GM12878 (cell line): ENCODE results near the gene GRPEL2. TPM values are rescaled to one million over a fixed set of nuclear protein-coding genes. Genes with fewer than 3 reads are reported as not detected.

Experiments
- ATAC-seq: fragments of 200-7000 bp; cut with Tn5 transposase; 3 replicates; pipeline ENCODE4 v1.9.1; 2020; ENCODE audit warnings: mild to moderate bottlenecking, moderate library complexity
- BruUV-seq: library from RNA; stranded (reverse); fragments of 400-500 nt; replicated peaks from 2 replicates; lab custom pipeline; 2021; lab: Mats Ljungman, UMichigan
- CTCF ChIA-PET: fragments of 300-600 bp; sonication (Branson Sonifier 250); formaldehyde crosslinking; extraction: SDS; loops from one replicate; lab custom pipeline; 2021; ENCODE audit warnings: inconsistent platforms; lab: Yijun Ruan, JAX
- POLR2A ChIA-PET: fragments of 350-600 bp; formaldehyde crosslinking; extraction: SDS; loops from one replicate; lab custom pipeline; 2021; ENCODE audit warnings: inconsistent platforms; lab: Charles Lee
- RAD21 ChIA-PET: fragments of 300-600 bp; sonication (Branson Sonifier 250); formaldehyde crosslinking; loops from one replicate; lab custom pipeline; 2023; ENCODE audit warnings: antibody characterized with exemption; ENCODE audit not compliant: unreplicated experiment; lab: Charles Lee
- SMC1A ChIA-PET: fragments of 300-600 bp; sonication (Branson Sonifier 250); formaldehyde crosslinking; loops from one replicate; lab custom pipeline; 2023; ENCODE audit not compliant: unreplicated experiment, uncharacterized antibody; lab: Charles Lee
- DNase-seq: peaks from one replicate; pipeline ENCODE4 v3.0.0-alpha.2; 2011; ENCODE audit warnings: low read depth, low spot score
- FAIRE-seq: peaks from 3 replicates; lab custom pipeline; 2011; peaks lifted over from hg19 to GRCh38; lab: Jason Lieb, UNC
- H2AFZ ChIP-seq: 2 replicates; pipeline ENCODE4 v1.6.0; 2011; ENCODE audit warnings: low read depth, low read length, control low read depth; ENCODE audit not compliant: control insufficient read depth
- H3K27ac ChIP-seq: 2 replicates; pipeline ENCODE4 v1.5.1; 2011; ENCODE audit warnings: control low read depth; ENCODE audit not compliant: control insufficient read depth, insufficient read depth
- H3K27me3 ChIP-seq, 2 experiments: replicated peaks in 1 of 2; 2 replicates each; pipeline versions ENCODE4 v1.6.0 to v1.6.1; 2011; ENCODE audit warnings: low read length in 1 of 2; ENCODE audit not compliant: control insufficient read depth in 2 of 2, insufficient read depth in 2 of 2
- H3K36me3 ChIP-seq, 2 experiments: 2 replicates each; pipeline ENCODE4 v1.5.1; 2011; ENCODE audit warnings: low read length in 1 of 2; ENCODE audit not compliant: control insufficient read depth in 2 of 2, insufficient read depth in 2 of 2
- H3K4me1 ChIP-seq: 2 replicates; pipeline ENCODE4 v1.6.1; 2011; ENCODE audit warnings: mild to moderate bottlenecking, low read length, moderate library complexity, mixed read lengths; ENCODE audit not compliant: control insufficient read depth, insufficient read depth
- H3K4me2 ChIP-seq: 2 replicates; pipeline ENCODE4 v1.6.0; 2011; ENCODE audit warnings: control low read depth; ENCODE audit not compliant: control insufficient read depth, insufficient read depth
- H3K4me3 ChIP-seq: fragments of 200-600 bp; sonication (generic); 2 replicates; pipeline ENCODE4 v1.5.1; 2016
- H3K79me2 ChIP-seq: 2 replicates; pipeline ENCODE4 v1.6.0; 2011; ENCODE audit warnings: low read length; ENCODE audit not compliant: control insufficient read depth, insufficient read depth
- H3K9ac ChIP-seq: 2 replicates; pipeline ENCODE4 v1.8.0; 2011; ENCODE audit warnings: low read length, control low read depth, mixed read lengths; ENCODE audit not compliant: control insufficient read depth, insufficient read depth
- H3K9me3 ChIP-seq: replicated peaks from 3 replicates; pipeline ENCODE4 v1.5.1; 2011; ENCODE audit warnings: mild to moderate bottlenecking, low read length; ENCODE audit not compliant: control insufficient read depth, insufficient read depth
- H4K20me1 ChIP-seq: 2 replicates; pipeline ENCODE4 v1.6.0; 2011; ENCODE audit not compliant: control insufficient read depth, insufficient read depth
- CHD4 ChIP-seq: fragments of 200-600 bp; sonication (generic); IDR thresholded peaks from 2 replicates; pipeline ENCODE4 v1.6.1; 2016; ENCODE audit warnings: mild to moderate bottlenecking
- CREM ChIP-seq: IDR thresholded peaks from 2 replicates; pipeline ENCODE4 v1.6.1; 2014; ENCODE audit warnings: antibody characterized with exemption, low read depth
- GATAD2B ChIP-seq: fragments of 450-650 bp; conservative IDR thresholded peaks from 2 replicates; pipeline ENCODE4 v1.6.1; 2017; ENCODE audit warnings: low read depth, mild to moderate bottlenecking, moderate library complexity
- HCFC1 ChIP-seq: fragments of 150-350 bp; IDR thresholded peaks from 2 replicates; pipeline ENCODE4 v1.6.1; 2014; ENCODE audit warnings: low read length
- MYB ChIP-seq: fragments of 150-350 bp; IDR thresholded peaks from 2 replicates; pipeline ENCODE4 v1.6.1; 2014; ENCODE audit warnings: mild to moderate bottlenecking, low read depth, low read length, borderline replicate concordance
- NR2F1 ChIP-seq: fragments of 450-650 bp; conservative IDR thresholded peaks from 2 replicates; pipeline ENCODE4 v1.6.1; 2017; ENCODE audit warnings: mild to moderate bottlenecking
- NRF1 ChIP-seq: conservative IDR thresholded peaks from 2 replicates; pipeline ENCODE4 v1.6.1; 2011; ENCODE audit warnings: mild to moderate bottlenecking, low read depth, low read length, improper control_type of control experiment
- REST ChIP-seq: IDR thresholded peaks from 2 replicates; pipeline ENCODE4 v1.6.1; 2012; ENCODE audit warnings: mild to moderate bottlenecking, low read depth, low read length
- RFX5 ChIP-seq: IDR thresholded peaks from 2 replicates; pipeline ENCODE4 v1.6.1; 2011; ENCODE audit warnings: low read depth, low read length, improper control_type of control experiment
- SMC3 ChIP-seq: IDR thresholded peaks from 2 replicates; pipeline ENCODE4 v1.6.1; 2011; ENCODE audit warnings: low read length, improper control_type of control experiment, borderline replicate concordance
- SREBF1 ChIP-seq: IDR thresholded peaks from 2 replicates; pipeline ENCODE4 v1.6.1; 2012; ENCODE audit warnings: mild to moderate bottlenecking, low read length
- SREBF2 ChIP-seq: IDR thresholded peaks from 2 replicates; pipeline ENCODE4 v1.6.1; 2012; ENCODE audit warnings: mild to moderate bottlenecking, low read length
- STAT3 ChIP-seq: IDR thresholded peaks from 2 replicates; pipeline ENCODE4 v1.6.1; 2011; ENCODE audit warnings: low read depth, low read length, improper control_type of control experiment
- TCF3 ChIP-seq: IDR thresholded peaks from 2 replicates; pipeline ENCODE4 v1.6.1; 2012; ENCODE audit warnings: low read depth, mild to moderate bottlenecking, low read length, borderline replicate concordance; ENCODE audit not compliant: insufficient read depth
- TCF7 ChIP-seq: IDR thresholded peaks from 2 replicates; pipeline ENCODE4 v1.6.1; 2014; ENCODE audit warnings: antibody characterized with exemption, borderline replicate concordance
- WGBS: methylation state at CpG from one replicate; pipeline ENCODE4 v1.1.6; 2016; ENCODE audit warnings: low lambda C conversion rate; ENCODE audit not compliant: insufficient replicate concordance, insufficient coverage; ENCODE audit errors: missing lambda C conversion rate; 5-methylcytosine and 5-hydroxymethylcytosine counted together
- in situ Hi-C: fragments of 300-500 bp; cut with MboI; formaldehyde crosslinking; loops from 9 replicates; pipeline ENCODE4 v1.14.3; 2018; ENCODE audit warnings: mixed read lengths
- intact Hi-C: fragments of 100-400 bp; cut with micrococcal nuclease; formaldehyde crosslinking; loops from one replicate; pipeline ENCODE4 v1.14.2; 2022; ENCODE audit not compliant: unreplicated experiment
- polyA plus RNA-seq, 11 experiments: library from polyadenylated mRNA; depleted of rRNA in 4 of 11; unstranded in 6 of 11; stranded (reverse) in 5 of 11; fragments of >200 nt; fragmentation: Nextera tagmentation in 4 of 11; fragmentation: Illumina TruSeq in 1 of 11; extraction: Ambion mirVana in 4 of 11; extraction: Trizol in 1 of 11; gene quantifications; 1 replicate in 1 of 11; 2 replicates in 10 of 11; pipeline versions ENCODE4 v1.2.1 to v1.2.3, GENCODE V29; 2011 to 2016; ENCODE audit warnings: inconsistent platforms in 2 of 11, missing spikeins in 2 of 11, low read depth in 1 of 11
- total RNA-seq, 4 experiments: library from RNA; depleted of rRNA in 3 of 4; stranded (reverse); fragments of >200 nt in 3 of 4; fragmentation: Illumina TruSeq in 1 of 4; extraction: Trizol in 1 of 4; gene quantifications; 2 replicates each; pipeline versions ENCODE4 v1.2.1 to v1.2.3, GENCODE V29; 2013 to 2021

GRPEL2 gene
- total and polyA plus RNA-seq, 10 of the 15 experiments (the other 5 are each of a cell fraction or from before 2014, with no cell fraction given): 4.4 to 20.2 (median 14.1) TPM

- ATAC-seq (no peak), FAIRE-seq (no peak), DNase-seq (no peak)
- Histone ChIP-seq H4K20me1 (no peaks in the 10 kb centered on the region), H3K4me1 (no peaks in the 10 kb centered on the region), H3K9ac (no peak overlapping the region), H3K4me3 (no peak overlapping the region), H3K27ac (no peak overlapping the region), H3K79me2 (no peaks in the 10 kb centered on the region), H3K4me2 (no peak overlapping the region), H3K9me3 (no peaks in the 10 kb centered on the region), H3K27me3 (peaks cover 0 to 2% of the 10 kb centered on the region in 2 experiments; a peak in 2 of 4 replicates), H2AFZ (no peak overlapping the region), H3K36me3 (no peaks in the 10 kb centered on the region)
- intact Hi-C loops (no loop called here), in situ Hi-C loops (no loop called here)
- no TSS peak for BruUV-seq
- ChIA-PET POLR2A (no interaction called here), SMC1A (interaction anchor here (1.1 kb wide), 1 partner anchor 56 kb away, joined by 3 read pairs; no protein-coding TSS in a partner anchor), RAD21 (interaction anchor here (1.0 to 1.1 kb wide), 2 partner anchors 63 to 173 kb away, joined by 3 read pairs; partner anchors contain the start of gene CSNK1A1), CTCF (interaction anchor here (7.6 to 12.8 kb wide), 2 partner anchors 56 to 184 kb away, joined by 35 to 137 read pairs; no protein-coding TSS in a partner anchor)
- TF ChIP-seq TCF3 (no peak), CREM (no peak), SREBF1 (no peak), RFX5 (no peak)
- whole genome bisulfite sequencing: 40% methylated on average over 5 of the region's 5 CpGs
Observed at GRCh38 chr5:149378241-149378820, 33.0 kb downstream of the GRPEL2 start.

- Histone ChIP-seq H4K20me1 (no peaks in the 10 kb centered on the region), H2AFZ (no peak within 1 kb of the TSS), H3K27ac (no peak within 1 kb of the TSS), H3K4me3 (no peak within 1 kb of the TSS), H3K79me2 (no peaks in the 10 kb centered on the region), H3K4me2 (no peak within 1 kb of the TSS), H3K9me3 (no peaks in the 10 kb centered on the region), H3K4me1 (no peaks in the 10 kb centered on the region), H3K36me3 (no peaks in the 10 kb centered on the region), H3K9ac (no peak within 1 kb of the TSS), H3K27me3 (peaks cover 0 to 2% of the 10 kb centered on the region in 2 experiments; a peak in 2 of 4 replicates)
- intact Hi-C loops (no loop called here), in situ Hi-C loops (no loop called here)
- no peak for DNase-seq
- RAD21 ChIA-PET: interaction anchor here (1.1 to 4.9 kb wide), 3 partner anchors 50 to 172 kb away, joined by 3 to 22 read pairs (median 3); partner anchors contain the start of gene CSNK1A1
- WGBS: 50% methylated on average over 22 of the region's 22 CpGs
- SMC1A ChIA-PET: interaction anchor here (2.0 to 6.5 kb wide), 2 partner anchors 53 to 186 kb away, joined by 7 to 52 read pairs; no protein-coding TSS in a partner anchor
- ATAC-seq: no peak
- no peak for FAIRE-seq
- CTCF ChIA-PET: interaction anchor here (0.9 to 12.8 kb wide), 8 partner anchors 10 to 239 kb away, joined by 3 to 137 read pairs (median 24); no protein-coding TSS in a partner anchor
- no TSS peak for BruUV-seq
- POLR2A ChIA-PET: no interaction called here
- TF ChIP-seq STAT3 (no peak), HCFC1 (no peak), SMC3 (no peak), GATAD2B (no peak), MYB (no peak), NRF1 (no peak), TCF7 (no peak), NR2F1 (no peak), SREBF2 (no peak), REST (no peak), CHD4 (no peak)
Observed at GRCh38 chr5:149379177-149379761, 34.0 kb downstream of the GRPEL2 start, which contains the start of gene IL17B. TSS of gene IL17B (minus strand) at chr5:149379292. CDS start at chr5:149379225, 67 bp downstream.
